ENCODE data around the gene PCGF1.
"Not testable (repeated sequence)": the region's sequence is repeated elsewhere in the genome, so short reads cannot be mapped to it uniquely, and the experiment has no call there.

Gene PCGF1

GRCh38 chr2:74472086-74472944 lies 35.2 kb downstream of the PCGF1 start, which contains the start of gene MRPL53:
Gene MRPL53, minus strand, starts transcription at chr2:74472680. Its CDS starts 20 bp downstream, at chr2:74472660.
- TF ChIP-seq SPI1 (IDR thresholded peaks at IDR 0.05; ENCODE audit: borderline replicate concordance, low read depth): peak; percentile 74; the same call in 1 of the 2 replicates
- TF ChIP-seq, protein P1, sequence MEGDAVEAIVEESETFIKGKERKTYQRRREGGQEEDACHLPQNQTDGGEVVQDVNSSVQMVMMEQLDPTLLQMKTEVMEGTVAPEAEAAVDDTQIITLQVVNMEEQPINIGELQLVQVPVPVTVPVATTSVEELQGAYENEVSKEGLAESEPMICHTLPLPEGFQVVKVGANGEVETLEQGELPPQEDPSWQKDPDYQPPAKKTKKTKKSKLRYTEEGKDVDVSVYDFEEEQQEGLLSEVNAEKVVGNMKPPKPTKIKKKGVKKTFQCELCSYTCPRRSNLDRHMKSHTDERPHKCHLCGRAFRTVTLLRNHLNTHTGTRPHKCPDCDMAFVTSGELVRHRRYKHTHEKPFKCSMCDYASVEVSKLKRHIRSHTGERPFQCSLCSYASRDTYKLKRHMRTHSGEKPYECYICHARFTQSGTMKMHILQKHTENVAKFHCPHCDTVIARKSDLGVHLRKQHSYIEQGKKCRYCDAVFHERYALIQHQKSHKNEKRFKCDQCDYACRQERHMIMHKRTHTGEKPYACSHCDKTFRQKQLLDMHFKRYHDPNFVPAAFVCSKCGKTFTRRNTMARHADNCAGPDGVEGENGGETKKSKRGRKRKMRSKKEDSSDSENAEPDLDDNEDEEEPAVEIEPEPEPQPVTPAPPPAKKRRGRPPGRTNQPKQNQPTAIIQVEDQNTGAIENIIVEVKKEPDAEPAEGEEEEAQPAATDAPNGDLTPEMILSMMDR (IDR thresholded peaks at IDR 0.05; ENCODE audit: insufficient read depth, low read length): no peak
- peak; percentile 100 for TF ChIP-seq POLR2AphosphoS5 (IDR thresholded peaks at IDR 0.05; ENCODE audit: low read depth)
- TF ChIP-seq, protein P2, sequence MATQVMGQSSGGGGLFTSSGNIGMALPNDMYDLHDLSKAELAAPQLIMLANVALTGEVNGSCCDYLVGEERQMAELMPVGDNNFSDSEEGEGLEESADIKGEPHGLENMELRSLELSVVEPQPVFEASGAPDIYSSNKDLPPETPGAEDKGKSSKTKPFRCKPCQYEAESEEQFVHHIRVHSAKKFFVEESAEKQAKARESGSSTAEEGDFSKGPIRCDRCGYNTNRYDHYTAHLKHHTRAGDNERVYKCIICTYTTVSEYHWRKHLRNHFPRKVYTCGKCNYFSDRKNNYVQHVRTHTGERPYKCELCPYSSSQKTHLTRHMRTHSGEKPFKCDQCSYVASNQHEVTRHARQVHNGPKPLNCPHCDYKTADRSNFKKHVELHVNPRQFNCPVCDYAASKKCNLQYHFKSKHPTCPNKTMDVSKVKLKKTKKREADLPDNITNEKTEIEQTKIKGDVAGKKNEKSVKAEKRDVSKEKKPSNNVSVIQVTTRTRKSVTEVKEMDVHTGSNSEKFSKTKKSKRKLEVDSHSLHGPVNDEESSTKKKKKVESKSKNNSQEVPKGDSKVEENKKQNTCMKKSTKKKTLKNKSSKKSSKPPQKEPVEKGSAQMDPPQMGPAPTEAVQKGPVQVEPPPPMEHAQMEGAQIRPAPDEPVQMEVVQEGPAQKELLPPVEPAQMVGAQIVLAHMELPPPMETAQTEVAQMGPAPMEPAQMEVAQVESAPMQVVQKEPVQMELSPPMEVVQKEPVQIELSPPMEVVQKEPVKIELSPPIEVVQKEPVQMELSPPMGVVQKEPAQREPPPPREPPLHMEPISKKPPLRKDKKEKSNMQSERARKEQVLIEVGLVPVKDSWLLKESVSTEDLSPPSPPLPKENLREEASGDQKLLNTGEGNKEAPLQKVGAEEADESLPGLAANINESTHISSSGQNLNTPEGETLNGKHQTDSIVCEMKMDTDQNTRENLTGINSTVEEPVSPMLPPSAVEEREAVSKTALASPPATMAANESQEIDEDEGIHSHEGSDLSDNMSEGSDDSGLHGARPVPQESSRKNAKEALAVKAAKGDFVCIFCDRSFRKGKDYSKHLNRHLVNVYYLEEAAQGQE (IDR thresholded peaks at IDR 0.05; ENCODE audit: insufficient replicate concordance, low read depth): no peak
- peak; percentile 99 for TF ChIP-seq GABPA (IDR thresholded peaks at IDR 0.05; ENCODE audit: low read depth)
- H3K4me3 ChIP-seq (replicated peaks; ENCODE audit: insufficient read depth, low read length): peak within 1 kb of the TSS; percentile 76
- DNase-seq (ENCODE audit: low read depth in 1 of 2, low spot score in 1 of 2): peak; percentile 96 to 97
- H3K27me3 ChIP-seq (ENCODE audit: insufficient read depth, poor library complexity, severe bottlenecking): no peaks in the 10 kb centered on the region
- H3K27ac ChIP-seq (replicated peaks): peak within 1 kb of the TSS; percentile 82

DNA sequence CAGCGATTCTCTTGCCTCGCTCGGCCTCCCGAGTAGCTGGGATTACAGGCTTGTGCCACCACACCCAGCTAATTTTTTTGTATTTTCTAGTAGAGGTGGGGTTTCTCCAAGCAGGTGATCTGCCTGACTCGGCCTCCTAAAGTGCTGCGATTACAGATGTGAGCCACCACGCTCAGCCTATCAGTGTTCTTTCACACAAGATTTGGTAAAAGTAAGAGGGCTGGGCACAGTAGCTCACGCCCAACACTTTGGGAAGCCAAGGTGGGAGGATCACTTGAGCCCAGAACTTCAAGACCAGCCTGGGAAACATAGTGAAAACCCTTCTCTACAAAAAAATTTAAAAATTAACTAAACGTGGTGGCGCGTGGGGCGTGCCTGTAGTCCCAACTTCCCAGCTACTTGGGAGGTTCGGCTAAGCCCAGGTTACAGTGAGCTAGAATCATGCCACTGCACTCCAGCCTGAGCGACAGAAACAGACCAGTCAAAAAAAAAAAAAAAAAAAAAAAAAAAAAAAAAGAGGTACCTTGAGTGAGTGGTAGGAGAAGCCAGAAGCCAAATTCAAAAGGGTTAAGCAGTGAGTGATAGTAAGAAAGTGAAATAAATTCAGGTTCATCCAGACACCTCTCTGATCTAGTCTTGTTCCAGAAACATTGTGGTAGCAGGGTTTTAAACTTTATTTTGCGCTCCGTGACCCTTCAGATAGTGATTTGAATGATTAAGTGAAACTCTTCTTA lies 36.0 kb downstream of the PCGF1 start:
- Histone ChIP-seq H3K27ac (replicated peaks) (peak overlapping the region; percentile 82), H3K27me3 (ENCODE audit: insufficient read depth, poor library complexity, severe bottlenecking) (no peaks in the 10 kb centered on the region), H3K4me3 (replicated peaks; ENCODE audit: insufficient read depth, low read length) (peak overlapping the region; percentile 76)
- no peak for DNase-seq (ENCODE audit: low read depth in 1 of 2, low spot score in 1 of 2)
- TF ChIP-seq, protein P2 (IDR thresholded peaks at IDR 0.05; ENCODE audit: insufficient replicate concordance, low read depth): no peak
- TF ChIP-seq, protein P1 (IDR thresholded peaks at IDR 0.05; ENCODE audit: insufficient read depth, low read length): no peak
- TF ChIP-seq POLR2AphosphoS5 (IDR thresholded peaks at IDR 0.05; ENCODE audit: low read depth) (no peak), SPI1 (IDR thresholded peaks at IDR 0.05; ENCODE audit: borderline replicate concordance, low read depth) (no peak), GABPA (IDR thresholded peaks at IDR 0.05; ENCODE audit: low read depth) (no peak)

GRCh38 chr2:74470742-74471141 lies 36.8 kb downstream of the PCGF1 start:
- not testable (repeated sequence) for DNase-seq (ENCODE audit: low read depth in 1 of 2, low spot score in 1 of 2); H3K27me3 ChIP-seq (ENCODE audit: insufficient read depth, poor library complexity, severe bottlenecking); H3K27ac ChIP-seq (replicated peaks); H3K4me3 ChIP-seq (replicated peaks; ENCODE audit: insufficient read depth, low read length)

GRCh38 chr2:74464406-74464805 lies 43.1 kb downstream of the PCGF1 start:
- Histone ChIP-seq H3K27me3 (ENCODE audit: insufficient read depth, poor library complexity, severe bottlenecking) (no peaks in the 10 kb centered on the region), H3K4me3 (replicated peaks; ENCODE audit: insufficient read depth, low read length) (peak overlapping the region; percentile 84), H3K27ac (replicated peaks) (peak overlapping the region; percentile 78)
- no peak for DNase-seq (ENCODE audit: low read depth in 1 of 2, low spot score in 1 of 2)
- TF ChIP-seq SPI1 (IDR thresholded peaks at IDR 0.05; ENCODE audit: borderline replicate concordance, low read depth) (no peak), POLR2AphosphoS5 (IDR thresholded peaks at IDR 0.05; ENCODE audit: low read depth) (no peak), GABPA (IDR thresholded peaks at IDR 0.05; ENCODE audit: low read depth) (no peak)
- TF ChIP-seq, protein P2 (IDR thresholded peaks at IDR 0.05; ENCODE audit: insufficient replicate concordance, low read depth): no peak
- TF ChIP-seq, protein P1 (IDR thresholded peaks at IDR 0.05; ENCODE audit: insufficient read depth, low read length): no peak

All from HL-60 (cell line).